GM12873 (cell line): Measurements from ENCODE around the gene MCHR2.

Experiments
- CTCF ChIP-seq: IDR thresholded peaks from 2 replicates; pipeline ENCODE4 v1.5.1; 2012; ENCODE audit warnings: low read depth, mild to moderate bottlenecking, moderate library complexity, low read length, control low read depth; ENCODE audit not compliant: insufficient read depth; ENCODE audit errors: missing control alignments

Gene MCHR2

GRCh38 chr6:99995916-99996315 is 1.9 kb upstream of the MCHR2 start:
- TF ChIP-seq CTCF = no peak

- TF ChIP-seq CTCF = no peak
Observed at GRCh38 chr6:99993146-99993532, 884 bp downstream of the MCHR2 start.

- no peak for TF ChIP-seq CTCF
Observed at GRCh38 chr6:99991955-99992354, 2.1 kb downstream of the MCHR2 start.

DNA sequence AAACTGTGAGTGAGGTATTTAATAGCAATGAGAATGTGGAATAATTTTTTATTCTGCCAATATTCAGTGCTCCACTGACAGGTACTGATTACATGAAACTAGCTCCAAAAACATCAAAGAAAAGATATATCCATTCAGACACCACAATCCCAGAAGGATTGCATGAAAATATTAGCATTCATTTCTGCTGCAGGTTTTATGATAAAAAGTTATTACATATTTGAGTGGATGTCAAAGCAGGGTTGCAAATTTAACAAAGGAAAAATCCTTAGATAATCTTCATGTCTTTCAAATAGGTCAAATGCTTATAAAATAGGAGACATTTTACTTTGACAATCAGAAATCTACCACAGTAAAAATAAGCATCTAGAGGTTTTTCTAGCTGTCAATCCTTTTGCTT is 13.3 kb downstream of the MCHR2 start:
- no peak for TF ChIP-seq CTCF

DNA sequence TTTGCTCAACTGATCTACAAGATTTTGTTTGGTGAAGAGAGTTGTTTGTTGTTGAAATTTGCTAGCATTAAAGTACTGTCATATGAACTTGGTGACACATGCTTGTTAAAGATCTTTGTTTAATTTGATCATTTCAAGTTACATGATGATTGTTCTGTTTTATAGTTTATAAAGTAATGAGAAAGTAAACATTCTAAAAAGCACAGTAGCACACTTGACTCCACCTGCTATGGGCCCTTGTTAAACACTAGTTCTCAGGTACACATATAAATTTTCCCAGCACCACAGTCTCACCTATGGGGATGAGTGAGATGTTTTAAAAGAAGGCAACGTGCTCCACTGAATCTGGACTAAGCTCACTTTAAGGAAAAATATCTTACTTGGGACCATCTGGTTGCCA is 14.1 kb downstream of the MCHR2 start:
- no peak for TF ChIP-seq CTCF

- no peak for TF ChIP-seq CTCF
Observed at GRCh38 chr6:99967052-99967451, 27.0 kb downstream of the MCHR2 start.

- TF ChIP-seq CTCF = no peak
Observed at GRCh38 chr6:99960027-99960426, 34.0 kb downstream of the MCHR2 start.
